ENCODE measurements around the gene DOCK3.

- TF ChIP-seq CTCF (IDR thresholded peaks at IDR 0.05) (no peak), SMC3 (IDR thresholded peaks at IDR 0.05) (no peak), PBX3 (IDR thresholded peaks at IDR 0.05) (no peak), POLR2A (IDR thresholded peaks at IDR 0.05; ENCODE audit: low read length) (no peak)
Observed at GRCh38 chr3:50626401-50626800, 48.3 kb upstream of the DOCK3 start.

Measured in A549 (cell line).